ENCODE measurements around the gene EIF4EBP2.

DNA sequence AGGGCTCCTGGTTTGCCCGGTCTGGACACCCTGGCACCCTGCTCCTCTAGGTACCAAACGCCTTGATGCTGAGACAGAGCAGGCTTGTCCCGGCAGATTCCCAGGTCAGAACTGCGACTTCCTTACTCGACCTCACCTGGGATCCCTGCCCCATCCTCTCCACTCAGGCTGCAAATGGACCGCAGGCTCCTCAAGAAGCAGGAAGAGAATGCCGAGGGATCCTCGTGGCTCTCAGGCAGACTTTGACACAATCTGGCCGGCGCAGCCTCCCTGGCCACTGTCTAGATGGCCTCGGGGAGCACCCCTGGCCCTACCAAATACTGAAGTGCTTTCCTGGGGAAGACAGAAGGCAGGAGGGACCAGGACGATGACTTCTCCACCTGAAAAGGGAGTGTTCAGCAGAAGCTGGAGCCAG is 38.0 kb downstream of the EIF4EBP2 start:
- TF ChIP-seq, protein P1, sequence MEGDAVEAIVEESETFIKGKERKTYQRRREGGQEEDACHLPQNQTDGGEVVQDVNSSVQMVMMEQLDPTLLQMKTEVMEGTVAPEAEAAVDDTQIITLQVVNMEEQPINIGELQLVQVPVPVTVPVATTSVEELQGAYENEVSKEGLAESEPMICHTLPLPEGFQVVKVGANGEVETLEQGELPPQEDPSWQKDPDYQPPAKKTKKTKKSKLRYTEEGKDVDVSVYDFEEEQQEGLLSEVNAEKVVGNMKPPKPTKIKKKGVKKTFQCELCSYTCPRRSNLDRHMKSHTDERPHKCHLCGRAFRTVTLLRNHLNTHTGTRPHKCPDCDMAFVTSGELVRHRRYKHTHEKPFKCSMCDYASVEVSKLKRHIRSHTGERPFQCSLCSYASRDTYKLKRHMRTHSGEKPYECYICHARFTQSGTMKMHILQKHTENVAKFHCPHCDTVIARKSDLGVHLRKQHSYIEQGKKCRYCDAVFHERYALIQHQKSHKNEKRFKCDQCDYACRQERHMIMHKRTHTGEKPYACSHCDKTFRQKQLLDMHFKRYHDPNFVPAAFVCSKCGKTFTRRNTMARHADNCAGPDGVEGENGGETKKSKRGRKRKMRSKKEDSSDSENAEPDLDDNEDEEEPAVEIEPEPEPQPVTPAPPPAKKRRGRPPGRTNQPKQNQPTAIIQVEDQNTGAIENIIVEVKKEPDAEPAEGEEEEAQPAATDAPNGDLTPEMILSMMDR (IDR thresholded peaks at IDR 0.05), result no peak
- TF ChIP-seq POLR2A (IDR thresholded peaks at IDR 0.05), result no peak
- no peak for TF ChIP-seq EP300 (IDR thresholded peaks at IDR 0.05)

All from tibial nerve (tissue), 4 donors.